HepG2 (cell line): ENCODE data around the gene SPATA25. TPM values are rescaled to one million over a fixed set of nuclear protein-coding genes. Genes with fewer than 3 reads are reported as not detected.

Experiments used
- ATAC-seq: fragments of 200-7000 bp; cut with Tn5 transposase; 3 replicates; pipeline ENCODE4 v1.9.1; 2020; ENCODE audit warnings: mild to moderate bottlenecking, moderate library complexity
- BruUV-seq: library from RNA; stranded (reverse); fragments of 400-500 nt; replicated peaks from 2 replicates; lab custom pipeline; 2021; lab: Mats Ljungman, UMichigan
- CTCF ChIA-PET: fragments of 300-600 bp; formaldehyde crosslinking; extraction: SDS; loops from one replicate; lab custom pipeline; 2021; ENCODE audit warnings: low total read pairs, inconsistent platforms, low intra/inter-chr PET ratio; lab: Yijun Ruan, JAX
- POLR2A ChIA-PET: fragments of 350-600 bp; sonication (Branson Sonifier 250); formaldehyde crosslinking; loops from one replicate; lab custom pipeline; 2020; ENCODE audit warnings: antibody characterized with exemption, inconsistent platforms; lab: Yijun Ruan, JAX
- DNase-seq: peaks from one replicate; pipeline ENCODE4 v3.0.0-alpha.2; 2015; ENCODE audit warnings: low spot score
- FAIRE-seq: peaks from 3 replicates; lab custom pipeline; 2011; peaks lifted over from hg19 to GRCh38; lab: Jason Lieb, UNC
- H2AFZ ChIP-seq: one replicate; pipeline ENCODE4 v1.6.1; 2011; ENCODE audit warnings: low read length, inconsistent platforms
- H3K27ac ChIP-seq: fragments of 300-600 bp; 3 replicates; pipeline ENCODE4 v1.8.0; 2011; ENCODE audit warnings: mixed run types, mild to moderate bottlenecking, mixed read lengths, low read length, inconsistent platforms; ENCODE audit not compliant: insufficient read depth; ENCODE audit errors: extremely low read length
- H3K27me3 ChIP-seq, 2 experiments: fragments of 200-600 bp in 1 of 2; 2 replicates in 1 of 2; 3 replicates in 1 of 2; pipeline versions ENCODE4 v1.6.0 to v1.8.0; 2011; ENCODE audit warnings: low read length in 2 of 2, mild to moderate bottlenecking in 2 of 2, moderate library complexity in 2 of 2, inconsistent platforms in 1 of 2; ENCODE audit not compliant: insufficient read depth in 2 of 2, control insufficient read depth in 1 of 2
- H3K36me3 ChIP-seq, 2 experiments: fragments of 200-600 bp in 1 of 2; replicated peaks in 1 of 2; 2 replicates in 1 of 2; 3 replicates in 1 of 2; pipeline versions ENCODE4 v1.5.1 to v1.8.0; 2011; ENCODE audit warnings: low read length in 2 of 2, inconsistent platforms in 1 of 2; ENCODE audit not compliant: insufficient read depth in 2 of 2, control insufficient read depth in 1 of 2
- H3K4me1 ChIP-seq: 2 replicates; pipeline ENCODE4 v1.5.1; 2012; ENCODE audit warnings: low read length, inconsistent platforms; ENCODE audit not compliant: insufficient read depth
- H3K4me2 ChIP-seq: 2 replicates; pipeline ENCODE4 v1.6.0; 2011; ENCODE audit warnings: low read depth, low read length, inconsistent platforms
- H3K4me3 ChIP-seq, 3 experiments: fragments of 200-600 bp in 1 of 3; sonication (generic), shearing (Covaris generic) in 1 of 3; replicated peaks in 1 of 3; 2 replicates each; pipeline ENCODE4 v1.5.1; 2011 to 2016; ENCODE audit warnings: low read length in 3 of 3, inconsistent platforms in 2 of 3, low read depth in 2 of 3, mild to moderate bottlenecking in 2 of 3, control low read depth in 1 of 3, mixed read lengths in 1 of 3; ENCODE audit not compliant: insufficient read depth in 1 of 3
- H3K79me2 ChIP-seq: one replicate; pipeline ENCODE4 v1.6.1; 2011; ENCODE audit warnings: low read length, inconsistent platforms; ENCODE audit not compliant: insufficient read depth
- H3K9ac ChIP-seq: 2 replicates; pipeline ENCODE4 v1.6.0; 2011; ENCODE audit warnings: mild to moderate bottlenecking, low read depth, low read length, inconsistent platforms; ENCODE audit not compliant: insufficient read depth
- H3K9me3 ChIP-seq: 2 replicates; pipeline ENCODE4 v1.5.1; 2012; ENCODE audit warnings: mild to moderate bottlenecking, low read length
- H4K20me1 ChIP-seq: 2 replicates; pipeline ENCODE4 v1.6.0; 2011; ENCODE audit warnings: inconsistent platforms, mild to moderate bottlenecking, low read length, moderate library complexity; ENCODE audit not compliant: insufficient read depth
- NRL ChIP-seq: sonication (generic); formaldehyde crosslinking; IDR thresholded peaks from 2 replicates; pipeline ENCODE4 v1.5.0; 2020; ENCODE audit warnings: missing genetic modification reagents, mild to moderate bottlenecking, moderate library complexity, borderline replicate concordance
- RBFOX2 ChIP-seq: fragments of 200-400 bp; formaldehyde crosslinking; IDR thresholded peaks from 2 replicates; pipeline ENCODE4 v1.6.1; 2017; ENCODE audit warnings: low read depth, mild to moderate bottlenecking, low read length
- ZFY ChIP-seq: sonication (generic); formaldehyde crosslinking; IDR thresholded peaks from 2 replicates; pipeline ENCODE4 v1.4.0; 2020; ENCODE audit warnings: missing genetic modification reagents
- ZNF770 ChIP-seq: sonication (generic); formaldehyde crosslinking; IDR thresholded peaks from 2 replicates; pipeline ENCODE4 v1.5.0; 2020; ENCODE audit warnings: mild to moderate bottlenecking, missing genetic modification reagents
- in situ Hi-C: cut with HindIII; loops from 2 replicates; pipeline ENCODE4 v1.10.0; 2017; ENCODE audit warnings: low pct_unique_long_range_greater_than_20kb; ENCODE audit not compliant: extremely low pct_ligation_motif_present
- intact Hi-C: fragments of 100-400 bp; cut with micrococcal nuclease; formaldehyde crosslinking; loops from one replicate; pipeline ENCODE4 v1.10.0; 2022; ENCODE audit not compliant: unreplicated experiment
- polyA plus RNA-seq, 8 experiments: library from polyadenylated mRNA; depleted of rRNA in 3 of 8; stranded (reverse) in 7 of 8; unstranded in 1 of 8; fragments of >200 nt; fragmentation: Illumina TruSeq in 4 of 8; extraction: Trizol in 4 of 8; gene quantifications; 2 replicates each; pipeline versions ENCODE4 v1.2.1 to v1.2.3, GENCODE V29; 2011 to 2016; ENCODE audit warnings: low read depth in 4 of 8, missing spikeins in 1 of 8, mixed read lengths in 1 of 8; ENCODE audit not compliant: insufficient read depth in 1 of 8
- total RNA-seq, 5 experiments: library from RNA; depleted of rRNA; stranded (reverse); fragments of >200 nt; fragmentation: Illumina TruSeq; extraction: Trizol; gene quantifications; 2 replicates each; pipeline ENCODE4 v1.2.3, GENCODE V29; 2016; ENCODE audit warnings: low read depth in 1 of 5
- TF ChIP-seq, protein P1 (sequence below): sonication (generic); formaldehyde crosslinking; IDR thresholded peaks from 2 replicates; pipeline ENCODE4 v1.4.0; 2020; ENCODE audit warnings: mild to moderate bottlenecking, low read depth, missing genetic modification reagents

SPATA25 gene
- total and polyA plus RNA-seq, 2 of the 13 experiments (the other 11 are each of a cell fraction or from before 2014, with no cell fraction given) = 4.8 to 7.6 TPM

DNA sequence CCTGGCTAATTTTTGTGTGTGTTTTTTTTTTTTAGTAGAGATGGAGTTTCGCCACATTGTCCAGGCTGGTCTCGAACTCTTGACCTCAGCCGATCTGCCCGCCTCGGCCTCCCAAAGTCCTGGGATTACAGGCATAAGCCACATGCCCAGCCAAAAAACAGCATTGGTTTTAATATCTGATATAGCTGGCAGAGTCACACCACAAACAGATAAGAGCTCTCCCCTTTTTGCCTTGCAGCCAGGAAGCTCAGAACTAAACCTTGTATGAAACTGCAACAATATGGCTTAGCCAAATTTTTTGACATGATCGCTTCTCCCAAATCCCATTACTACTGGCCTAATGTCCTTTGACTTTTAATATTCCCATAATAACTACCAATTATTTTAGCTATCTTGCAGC is 35.1 kb downstream of the SPATA25 start (continued):
- TF ChIP-seq, protein P1, sequence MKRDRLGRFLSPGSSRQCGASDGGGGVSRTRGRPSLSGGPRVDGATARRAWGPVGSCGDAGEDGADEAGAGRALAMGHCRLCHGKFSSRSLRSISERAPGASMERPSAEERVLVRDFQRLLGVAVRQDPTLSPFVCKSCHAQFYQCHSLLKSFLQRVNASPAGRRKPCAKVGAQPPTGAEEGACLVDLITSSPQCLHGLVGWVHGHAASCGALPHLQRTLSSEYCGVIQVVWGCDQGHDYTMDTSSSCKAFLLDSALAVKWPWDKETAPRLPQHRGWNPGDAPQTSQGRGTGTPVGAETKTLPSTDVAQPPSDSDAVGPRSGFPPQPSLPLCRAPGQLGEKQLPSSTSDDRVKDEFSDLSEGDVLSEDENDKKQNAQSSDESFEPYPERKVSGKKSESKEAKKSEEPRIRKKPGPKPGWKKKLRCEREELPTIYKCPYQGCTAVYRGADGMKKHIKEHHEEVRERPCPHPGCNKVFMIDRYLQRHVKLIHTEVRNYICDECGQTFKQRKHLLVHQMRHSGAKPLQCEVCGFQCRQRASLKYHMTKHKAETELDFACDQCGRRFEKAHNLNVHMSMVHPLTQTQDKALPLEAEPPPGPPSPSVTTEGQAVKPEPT (CRISPR knock-in tag) = no peak
- TF ChIP-seq NRL (CRISPR knock-in tag) = no peak
- TF ChIP-seq ZNF770 = no peak

- H3K4me2 ChIP-seq = no peak overlapping the region
- no peaks in the 10 kb centered on the region for H3K27me3 ChIP-seq
- no peaks in the 10 kb centered on the region for H3K9me3 ChIP-seq
- H3K36me3 ChIP-seq = peaks cover 2 to 5% of the 10 kb centered on the region in 2 experiments; a peak in 2 of 5 replicates
- H3K4me1 ChIP-seq = peaks cover 8% of the 10 kb centered on the region
- no peak overlapping the region for H3K27ac ChIP-seq
- in situ Hi-C loops (no loop called here), intact Hi-C loops (no loop called here)
- FAIRE-seq = no peak
- no peak overlapping the region for H2AFZ ChIP-seq
- POLR2A ChIA-PET = interaction anchor here (1.8 to 2.7 kb wide), 2 partner anchors 18 to 39 kb away, joined by 8 to 17 read pairs; partner anchors contain the start of genes CTSA, NEURL2 and SNX21
- no peak overlapping the region for H3K9ac ChIP-seq
- TF ChIP-seq ZFY (CRISPR knock-in tag) (no peak), RBFOX2 (peak; percentile 30; the same call in 1 of the 2 replicates)
- H4K20me1 ChIP-seq = no peaks in the 10 kb centered on the region
- BruUV-seq = no TSS peak
- CTCF ChIA-PET = no interaction called here
- H3K4me3 ChIP-seq = no peak overlapping the region
- peaks cover under 1% of the 10 kb centered on the region for H3K79me2 ChIP-seq
- no peak for DNase-seq
- no peak for ATAC-seq
Measured at GRCh38 chr20:45851501-45851900, 35.9 kb downstream of the SPATA25 start.
